IMR-90 (cell line): ENCODE measurements around the gene TMEM9. TPM values are rescaled to one million over a fixed set of nuclear protein-coding genes. Genes with fewer than 3 reads are reported as not detected.
A peak's percentile ranks its signal among the peaks of the same experiment; 100 is the strongest.

ENCODE experiments used
- ATAC-seq: fragments of 200-7000 bp; cut with Tn5 transposase; 2 replicates; pipeline ENCODE4 v1.9.1; 2020; ENCODE audit warnings: low read depth, mild to moderate bottlenecking, moderate library complexity
- Bru-seq: library from RNA; stranded (reverse); fragments of 400-500 nt; gene quantifications from one replicate; lab custom pipeline; 2021; lab: Mats Ljungman, UMichigan
- BruChase-seq, 2 experiments: library from RNA; stranded (reverse); fragments of 400-500 nt; gene quantifications; one replicate each; lab custom pipeline; 2021; lab: Mats Ljungman, UMichigan
- BruUV-seq: library from RNA; stranded (reverse); fragments of 400-500 nt; replicated peaks from 2 replicates; lab custom pipeline; 2021; lab: Mats Ljungman, UMichigan
- CTCF ChIA-PET: fragments of 300-600 bp; formaldehyde crosslinking; extraction: SDS; loops from one replicate; lab custom pipeline; 2021; ENCODE audit warnings: antibody characterized with exemption; lab: Yijun Ruan, JAX
- POLR2A ChIA-PET: fragments of 300-600 bp; sonication (Branson Sonifier 250); formaldehyde crosslinking; loops from one replicate; lab custom pipeline; 2022; ENCODE audit warnings: antibody characterized with exemption; ENCODE audit not compliant: unreplicated experiment; lab: Charles Lee
- DNase-seq: peaks from one replicate; pipeline ENCODE4 v3.0.0; 2013
- H2AFZ ChIP-seq: replicated peaks from 2 replicates; pipeline ENCODE3; 2013; ENCODE audit warnings: low read length, mild to moderate bottlenecking; ENCODE audit not compliant: poor library complexity
- H2AK5ac ChIP-seq: 2 replicates; pipeline ENCODE4 v1.6.1; 2013; ENCODE audit warnings: low read depth, low read length, inconsistent platforms
- H2AK9ac ChIP-seq: replicated peaks from 2 replicates; pipeline ENCODE3; 2013; ENCODE audit warnings: mild to moderate bottlenecking, low read depth, low read length, moderate library complexity; ENCODE audit not compliant: poor library complexity
- H2BK120ac ChIP-seq: 2 replicates; pipeline ENCODE4 v1.6.1; 2013; ENCODE audit warnings: low read depth, low read length, inconsistent platforms
- H2BK15ac ChIP-seq: 3 replicates; pipeline ENCODE4 v1.6.1; 2013; ENCODE audit warnings: low read depth, low read length, inconsistent platforms
- H2BK20ac ChIP-seq: 2 replicates; pipeline ENCODE4 v1.6.1; 2013; ENCODE audit warnings: low read depth, mild to moderate bottlenecking, inconsistent platforms, low read length, moderate library complexity
- H2BK5ac ChIP-seq: 2 replicates; pipeline ENCODE4 v1.6.1; 2013; ENCODE audit warnings: mild to moderate bottlenecking, low read depth, low read length, inconsistent platforms; ENCODE audit not compliant: poor library complexity, severe bottlenecking
- H3K14ac ChIP-seq: replicated peaks from 2 replicates; pipeline ENCODE4 v1.6.1; 2013; ENCODE audit warnings: low read depth, low read length, inconsistent platforms
- H3K18ac ChIP-seq: 2 replicates; pipeline ENCODE4 v1.6.1; 2013; ENCODE audit warnings: low read depth, low read length, control low read depth
- H3K23ac ChIP-seq: 2 replicates; pipeline ENCODE4 v1.6.1; 2013; ENCODE audit warnings: low read depth, low read length, inconsistent platforms
- H3K27ac ChIP-seq: 2 replicates; pipeline ENCODE4 v1.5.1; 2013; ENCODE audit warnings: mild to moderate bottlenecking, control low read depth, low read length; ENCODE audit not compliant: insufficient read depth
- H3K27me3 ChIP-seq: 2 replicates; pipeline ENCODE4 v1.6.1; 2013; ENCODE audit warnings: low read length; ENCODE audit not compliant: control insufficient read depth, insufficient read depth
- H3K36me3 ChIP-seq: 2 replicates; pipeline ENCODE4 v1.6.1; 2013; ENCODE audit warnings: low read length, mixed read lengths; ENCODE audit not compliant: control insufficient read depth, insufficient read depth
- H3K4ac ChIP-seq: 2 replicates; pipeline ENCODE4 v1.6.1; 2013; ENCODE audit warnings: low read depth, low read length, inconsistent platforms
- H3K4me1 ChIP-seq: 2 replicates; pipeline ENCODE4 v1.6.1; 2013; ENCODE audit warnings: low read length, mixed read lengths; ENCODE audit not compliant: control insufficient read depth, insufficient read depth
- H3K4me2 ChIP-seq: 2 replicates; pipeline ENCODE4 v1.6.1; 2013; ENCODE audit warnings: low read depth, mild to moderate bottlenecking, control low read depth, low read length, moderate library complexity
- H3K4me3 ChIP-seq: 2 replicates; pipeline ENCODE4 v1.5.1; 2013; ENCODE audit warnings: low read depth, mild to moderate bottlenecking, control low read depth, low read length, moderate library complexity; ENCODE audit not compliant: insufficient read depth
- H3K56ac ChIP-seq: 2 replicates; pipeline ENCODE4 v1.6.1; 2013; ENCODE audit warnings: low read length, inconsistent platforms; ENCODE audit not compliant: insufficient read depth; ENCODE audit errors: extremely low read depth
- H3K79me1 ChIP-seq, 2 experiments: 2 replicates each; pipeline ENCODE4 v1.6.1; 2013; ENCODE audit warnings: low read length in 2 of 2, inconsistent platforms in 1 of 2, low read depth in 1 of 2
- H3K9ac ChIP-seq: 2 replicates; pipeline ENCODE4 v1.6.1; 2013; ENCODE audit warnings: low read depth, low read length, control low read depth
- H3K9me1 ChIP-seq: 2 replicates; pipeline ENCODE4 v1.6.1; 2013; ENCODE audit warnings: low read length, inconsistent platforms; ENCODE audit not compliant: insufficient read depth
- H3K9me3 ChIP-seq: 2 replicates; pipeline ENCODE4 v1.6.1; 2013; ENCODE audit warnings: low read length; ENCODE audit not compliant: control insufficient read depth, insufficient read depth
- H4K20me1 ChIP-seq: 2 replicates; pipeline ENCODE4 v1.6.1; 2013; ENCODE audit warnings: low read length, inconsistent platforms; ENCODE audit not compliant: insufficient read depth
- H4K5ac ChIP-seq: 2 replicates; pipeline ENCODE4 v1.6.1; 2013; ENCODE audit warnings: mild to moderate bottlenecking, low read depth, low read length, control low read depth
- H4K8ac ChIP-seq, 2 experiments: 2 replicates each; pipeline ENCODE4 v1.6.1; 2013; ENCODE audit warnings: low read depth in 2 of 2, low read length in 2 of 2, control low read depth in 1 of 2, inconsistent platforms in 1 of 2
- H4K91ac ChIP-seq: 2 replicates; pipeline ENCODE4 v1.6.1; 2013; ENCODE audit warnings: low read depth, low read length, inconsistent platforms; ENCODE audit not compliant: insufficient read depth
- BHLHE40 ChIP-seq: fragments of 150-350 bp; IDR thresholded peaks from 2 replicates; pipeline ENCODE4 v1.6.1; 2016; ENCODE audit warnings: mild to moderate bottlenecking, low read depth, low read length
- CEBPB ChIP-seq: IDR thresholded peaks from 2 replicates; pipeline ENCODE4 v1.6.1; 2012; ENCODE audit warnings: low read depth, low read length, improper control_type of control experiment
- CHD1 ChIP-seq: IDR thresholded peaks from 2 replicates; pipeline ENCODE4 v1.6.1; 2012; ENCODE audit warnings: low read depth, low read length, improper control_type of control experiment
- FOS ChIP-seq: fragments of 150-350 bp; IDR thresholded peaks from 2 replicates; pipeline ENCODE4 v1.6.1; 2016; ENCODE audit warnings: low read depth, low read length
- MAZ ChIP-seq: IDR thresholded peaks from 2 replicates; pipeline ENCODE4 v1.6.1; 2012; ENCODE audit warnings: low read depth, mild to moderate bottlenecking, low read length, improper control_type of control experiment, moderate library complexity, borderline replicate concordance
- NFE2L2 ChIP-seq: fragments of 150-350 bp; IDR thresholded peaks from 2 replicates; pipeline ENCODE4 v1.6.1; 2016; ENCODE audit warnings: low read depth, mild to moderate bottlenecking, low read length
- POLR2A ChIP-seq: IDR thresholded peaks from 2 replicates; pipeline ENCODE4 v1.6.1; 2012; ENCODE audit warnings: mild to moderate bottlenecking, low read depth, low read length
- RFX5 ChIP-seq: IDR thresholded peaks from 2 replicates; pipeline ENCODE4 v1.8.0; 2012; ENCODE audit warnings: low read depth, mild to moderate bottlenecking, low read length, moderate library complexity
- SMC3 ChIP-seq: fragments of 150-350 bp; IDR thresholded peaks from 2 replicates; pipeline ENCODE4 v1.6.1; 2016; ENCODE audit warnings: low read depth, mild to moderate bottlenecking, antibody characterized with exemption, low read length, moderate library complexity
- USF2 ChIP-seq: fragments of 150-350 bp; IDR thresholded peaks from 2 replicates; pipeline ENCODE4 v1.6.1; 2017; ENCODE audit warnings: mild to moderate bottlenecking, antibody characterized with exemption, low read length, low read depth
- WGBS, 2 experiments: methylation state at CpG; one replicate each; pipeline versions ENCODE4 v1.1.5 to v1.1.7; 2013; ENCODE audit warnings: missing lambda C conversion rate in 2 of 2; ENCODE audit not compliant: insufficient read length in 1 of 2; ENCODE audit errors: extremely low coverage in 2 of 2; 5-methylcytosine and 5-hydroxymethylcytosine counted together
- dilution Hi-C: fragments of 300-500 bp; cut with HindIII; formaldehyde crosslinking; loops from one replicate; pipeline ENCODE4 v1.14.3; 2018; ENCODE audit warnings: low sequenced_read_pairs; ENCODE audit not compliant: unreplicated experiment
- in situ Hi-C: fragments of 300-500 bp; cut with MboI; formaldehyde crosslinking; loops from 3 replicates; pipeline ENCODE4 v1.14.3; 2019; ENCODE audit warnings: low sequenced_read_pairs, inconsistent platforms, mixed read lengths
- intact Hi-C: fragments of 100-400 bp; cut with micrococcal nuclease; formaldehyde crosslinking; loops from 2 replicates; pipeline ENCODE4 v1.10.0; 2022
- long read RNA-seq: library from polyadenylated mRNA; unstranded; transcript quantifications from one replicate; pipeline ENCODE4 v2.0.0, GENCODE V29; 2021; ENCODE audit not compliant: unreplicated experiment
- polyA plus RNA-seq, 3 experiments: library from polyadenylated mRNA; depleted of rRNA; stranded (reverse); fragments of >200 nt; gene quantifications; 2 replicates each; pipeline ENCODE4 v1.2.3, GENCODE V29; 2012; ENCODE audit warnings: low replicate concordance in 1 of 3
- total RNA-seq: library from RNA; depleted of rRNA; stranded (reverse); fragments of >200 nt; gene quantifications from 2 replicates; pipeline ENCODE4 v1.2.3, GENCODE V29; 2012; rRNA removed

Gene TMEM9
- total RNA-seq = 62.8 and 76.7 TPM in 2 replicates
- 97.0 and 107 TPM in 2 replicates for polyA plus RNA-seq (2012; rRNA removed)
- polyA plus RNA-seq (2012; cell fraction: cytosol; rRNA removed) = 60.6 and 115 TPM in 2 replicates
- 66.7 and 97.2 TPM in 2 replicates for polyA plus RNA-seq (2012; cell fraction: nucleus; rRNA removed; ENCODE audit: low replicate concordance)
- Bru-seq, nascent RNA = percentile 56 among the genes with signal in this experiment
- BruChase-seq, experiment 1, labeled RNA remaining after a 6-hour chase = percentile 50 among the genes with signal in this experiment
- percentile 48 among the genes with signal in this experiment for BruChase-seq, experiment 2, labeled RNA remaining after a 2-hour chase
- long read RNA-seq, transcript TMEM9-204 (6 exons, 1,529 nt) = major isoform, 92 of 126 reads
- long read RNA-seq, transcript TMEM9-201 (5 exons, 1,959 nt) = minor isoform, 9 of 126 reads
- long read RNA-seq, transcript TMEM9-209 (6 exons, 938 nt) = minor isoform, 5 of 126 reads
- long read RNA-seq, partial matches to known transcripts = 6 of 126 reads
- long read RNA-seq, other reads (novel, unspliced or antisense) = 10 of 126 reads

- Histone ChIP-seq H3K27ac (peak within 1 kb of the TSS; percentile 72), H3K14ac (peak within 1 kb of the TSS; percentile 92), H3K4ac (peak within 1 kb of the TSS; percentile 75), H2BK5ac (peak within 1 kb of the TSS; percentile 38), H3K9me1 (peaks cover 9% of the 10 kb centered on the region; the same call in 1 of the 2 replicates), H3K4me3 (peak within 1 kb of the TSS; percentile 69), H3K36me3 (peaks cover 15% of the 10 kb centered on the region), H3K9me3 (no peaks in the 10 kb centered on the region), H3K18ac (peak within 1 kb of the TSS; percentile 67), H2BK15ac (no peak within 1 kb of the TSS), H2AK9ac (peak within 1 kb of the TSS; percentile 48), H3K79me1 (peaks cover 15 to 26% of the 10 kb centered on the region in 2 experiments; a peak in 3 of 4 replicates), H2AK5ac (peak within 1 kb of the TSS; percentile 78), H2BK120ac (peak within 1 kb of the TSS; percentile 33), H3K9ac (peak within 1 kb of the TSS; percentile 73), H3K27me3 (peaks cover 23% of the 10 kb centered on the region), H2AFZ (peak within 1 kb of the TSS; percentile 95), H4K8ac (peak within 1 kb of the TSS; percentile 88 to 91), H4K91ac (peak within 1 kb of the TSS; percentile 67), H3K4me1 (no peaks in the 10 kb centered on the region), H4K20me1 (no peaks in the 10 kb centered on the region), H3K56ac (0 out of 2 replicates have a peak within 1 kb of the TSS, but pooled peaks have one; percentile 34), H4K5ac (peak within 1 kb of the TSS; percentile 89), H3K23ac (peak within 1 kb of the TSS; percentile 35), H3K4me2 (peak within 1 kb of the TSS; percentile 97), H2BK20ac (peak within 1 kb of the TSS; percentile 50; the same call in 1 of the 2 replicates)
- CTCF ChIA-PET = interaction anchor here (1.0 to 1.6 kb wide), 2 partner anchors 13 to 69 kb away, joined by 4 read pairs; no protein-coding TSS in a partner anchor
- no peak for TF ChIP-seq NFE2L2
- peak; percentile 77; the same call in 1 of the 2 replicates for TF ChIP-seq MAZ
- no peak for TF ChIP-seq FOS
- no peak for TF ChIP-seq RFX5
- no peak for TF ChIP-seq BHLHE40
- TF ChIP-seq CHD1 = no peak
- no peak for TF ChIP-seq USF2
- TF ChIP-seq SMC3 = no peak
- peak; percentile 100 for TF ChIP-seq CEBPB
- TF ChIP-seq POLR2A = no peak; the same call in 1 of the 2 replicates
- dilution Hi-C loops (no loop called here), in situ Hi-C loops (no loop called here), intact Hi-C loops (loop anchor here (1.0 kb wide), 1 partner anchor 17 kb away; no protein-coding TSS in a partner anchor)
- peak; percentile 91 for DNase-seq
- POLR2A ChIA-PET = no interaction called here
- ATAC-seq = peak; percentile 98
- WGBS, 2 experiments = 0% methylated on average over 4 of the region's 31 CpGs; no CpG with 5 or more reads in 1 of the 2 experiments
- no TSS peak for BruUV-seq
Observed at GRCh38 chr1:201154389-201155165, at the start of gene TMEM9. TSS of gene TMEM9 (minus strand) at chr1:201154474. CDS start at chr1:201153923, 551 bp downstream.
